Keratinocyte (primary cell): ENCODE measurements around the gene C14orf93. TPM values are rescaled to one million over a fixed set of nuclear protein-coding genes. Genes with fewer than 3 reads are reported as not detected.
A peak's percentile ranks its signal among the peaks of the same experiment; 100 is the strongest.

Source experiments
- DNase-seq: peaks from one replicate; pipeline ENCODE4 v3.0.0-alpha.2; 2011; ENCODE audit warnings: low read depth, missing footprints, low spot score
- FAIRE-seq: peaks from 2 replicates; lab custom pipeline; 2011; peaks lifted over from hg19 to GRCh38; lab: Jason Lieb, UNC
- H2AFZ ChIP-seq: 2 replicates; pipeline ENCODE4 v1.6.0; 2012; ENCODE audit warnings: low read length, control low read depth, inconsistent platforms; ENCODE audit not compliant: control insufficient read depth
- H3K27ac ChIP-seq: 2 replicates; pipeline ENCODE4 v1.5.1; 2011; ENCODE audit warnings: low read length; ENCODE audit not compliant: control insufficient read depth, insufficient read depth
- H3K27me3 ChIP-seq: 3 replicates; pipeline ENCODE4 v1.6.0; 2011; ENCODE audit warnings: low read length; ENCODE audit not compliant: control insufficient read depth, insufficient read depth; ENCODE audit errors: extremely low read depth
- H3K36me3 ChIP-seq, 2 experiments: 2 replicates in 1 of 2; 3 replicates in 1 of 2; pipeline ENCODE4 v1.5.1; 2011; ENCODE audit warnings: low read length in 2 of 2, mild to moderate bottlenecking in 1 of 2; ENCODE audit not compliant: control insufficient read depth in 2 of 2, insufficient read depth in 2 of 2; ENCODE audit errors: extremely low read depth in 1 of 2
- H3K4me1 ChIP-seq: 3 replicates; pipeline ENCODE4 v1.5.1; 2011; ENCODE audit warnings: low read length; ENCODE audit not compliant: control insufficient read depth, insufficient read depth; ENCODE audit errors: extremely low read depth
- H3K4me2 ChIP-seq: 3 replicates; pipeline ENCODE4 v1.6.0; 2011; ENCODE audit warnings: low read depth, low read length; ENCODE audit not compliant: control insufficient read depth, insufficient read depth; ENCODE audit errors: extremely low read depth
- H3K4me3 ChIP-seq, 3 experiments: fragments of 200-600 bp in 1 of 3; sonication (generic) in 1 of 3; 2 replicates in 2 of 3; 3 replicates in 1 of 3; pipeline ENCODE4 v1.5.1; 2011 to 2016; ENCODE audit warnings: low read length in 3 of 3, mild to moderate bottlenecking in 3 of 3, control low read depth in 2 of 3, inconsistent platforms in 1 of 3, low read depth in 1 of 3, mixed read lengths in 1 of 3, mixed run types in 1 of 3, moderate library complexity in 1 of 3; ENCODE audit not compliant: control insufficient read depth in 2 of 3, insufficient read depth in 2 of 3; ENCODE audit errors: extremely low read depth in 1 of 3
- H3K79me2 ChIP-seq: 2 replicates; pipeline ENCODE4 v1.6.0; 2012; ENCODE audit warnings: low read length; ENCODE audit not compliant: control insufficient read depth, insufficient read depth
- H3K9ac ChIP-seq: 3 replicates; pipeline ENCODE4 v1.6.0; 2011; ENCODE audit warnings: low read length; ENCODE audit not compliant: control insufficient read depth, insufficient read depth; ENCODE audit errors: extremely low read depth
- H3K9me1 ChIP-seq: 3 replicates; pipeline ENCODE4 v1.6.0; 2011; ENCODE audit warnings: low read length; ENCODE audit not compliant: control insufficient read depth, insufficient read depth; ENCODE audit errors: extremely low read depth
- H3K9me3 ChIP-seq: 2 replicates; pipeline ENCODE4 v1.5.1; 2012; ENCODE audit warnings: low read depth, low read length; ENCODE audit not compliant: control insufficient read depth
- H4K20me1 ChIP-seq: 3 replicates; pipeline ENCODE4 v1.6.0; 2011; ENCODE audit warnings: low read length; ENCODE audit not compliant: control insufficient read depth, insufficient read depth; ENCODE audit errors: extremely low read depth
- CTCF ChIP-seq, 3 experiments: IDR thresholded peaks in 1 of 3; conservative IDR thresholded peaks in 1 of 3; optimal IDR thresholded peaks in 1 of 3; 2 replicates in 2 of 3; 3 replicates in 1 of 3; pipeline versions ENCODE3 to v1.5.1; 2011; ENCODE audit warnings: low read length in 3 of 3, mild to moderate bottlenecking in 3 of 3, moderate library complexity in 2 of 3, control low read depth in 1 of 3, inconsistent platforms in 1 of 3; ENCODE audit not compliant: insufficient read depth in 2 of 3; ENCODE audit errors: extremely low read depth in 1 of 3
- EZH2 ChIP-seq: IDR thresholded peaks from one replicate; pipeline ENCODE4 v1.6.1; 2012; ENCODE audit warnings: inconsistent platforms, mild to moderate bottlenecking, low read length, moderate library complexity
- dilution Hi-C: fragments of 300-500 bp; cut with MboI; formaldehyde crosslinking; loops from one replicate; pipeline ENCODE4 v1.7.0; 2020; ENCODE audit warnings: low sequenced_read_pairs; ENCODE audit not compliant: extremely low pct_ligation_motif_present
- polyA plus RNA-seq, 5 experiments: library from polyadenylated mRNA; depleted of rRNA in 3 of 5; stranded (reverse) in 3 of 5; stranded (forward) in 1 of 5; unstranded in 1 of 5; fragments of >200 nt; gene quantifications; 1 replicate in 1 of 5; 2 replicates in 3 of 5; 3 replicates in 1 of 5; pipeline versions ENCODE4 v1.2.1 to v1.2.3, GENCODE V29; 2011 to 2012; ENCODE audit warnings: missing spikeins in 2 of 5, low read depth in 1 of 5, low replicate concordance in 1 of 5

C14orf93 gene
- polyA plus RNA-seq, 1 donor (not counting 4 experiments of a cell fraction or from before 2014, with no cell fraction given): 7.7 TPM

GRCh38 chr14:23053426-23053825, 43.5 kb upstream of the C14orf93 start:
- Histone ChIP-seq H3K4me1 (peaks cover 25% of the 10 kb centered on the region), H4K20me1 (no peaks in the 10 kb centered on the region), H3K79me2 (no peaks in the 10 kb centered on the region), H3K9me3 (no peaks in the 10 kb centered on the region), H3K4me3 (no peak overlapping the region), H3K36me3 (no peaks in the 10 kb centered on the region), H3K9me1 (no peaks in the 10 kb centered on the region), H3K4me2 (no peak overlapping the region), H3K27ac (no peak overlapping the region), H2AFZ (no peak overlapping the region), H3K27me3 (no peaks in the 10 kb centered on the region), H3K9ac (no peak overlapping the region)
- dilution Hi-C loops: no loop called here
- TF ChIP-seq EZH2 (no peak), CTCF (optimal IDR thresholded peaks at IDR 0.05 in 1 of 3, IDR thresholded peaks at IDR 0.05 in 1 of 3, conservative IDR thresholded peaks at IDR 0.05 in 1 of 3; ENCODE audit: extremely low read depth in 1 of 3, insufficient read depth in 2 of 3, low read length in 3 of 3) (no peak)
- FAIRE-seq (no peak), DNase-seq (no peak)

GRCh38 chr14:23052671-23053070, 42.7 kb upstream of the C14orf93 start:
- FAIRE-seq (no peak), DNase-seq (no peak)
- Histone ChIP-seq H2AFZ (peak overlapping the region; percentile 22), H3K27me3 (no peaks in the 10 kb centered on the region), H3K9me1 (no peaks in the 10 kb centered on the region), H3K4me2 (no peak overlapping the region), H3K9me3 (no peaks in the 10 kb centered on the region), H4K20me1 (no peaks in the 10 kb centered on the region), H3K9ac (no peak overlapping the region), H3K4me3 (no peak overlapping the region), H3K36me3 (no peaks in the 10 kb centered on the region), H3K79me2 (no peaks in the 10 kb centered on the region), H3K27ac (no peak overlapping the region), H3K4me1 (peaks cover 21% of the 10 kb centered on the region)
- TF ChIP-seq EZH2: no peak
- no peak for TF ChIP-seq CTCF (optimal IDR thresholded peaks at IDR 0.05 in 1 of 3, IDR thresholded peaks at IDR 0.05 in 1 of 3, conservative IDR thresholded peaks at IDR 0.05 in 1 of 3; ENCODE audit: extremely low read depth in 1 of 3, insufficient read depth in 2 of 3, low read length in 3 of 3)
- dilution Hi-C loops: no loop called here
